ENCODE results near the gene LRP8.

- TF ChIP-seq CTCF (IDR thresholded peaks at IDR 0.05) (no peak), POLR2A (IDR thresholded peaks at IDR 0.05) (no peak)
These were observed 4.6 kb downstream of the LRP8 start for GRCh38 chr1:53323316-53323715.
